Kidney epithelial cell (primary cell): ENCODE data around the gene TAPT1. TPM values are rescaled to one million over a fixed set of nuclear protein-coding genes. Genes with fewer than 3 reads are reported as not detected.

Experiments used
- DNase-seq: peaks from one replicate; pipeline ENCODE4 v3.0.0-alpha.2; 2010; ENCODE audit warnings: low read depth
- H3K27me3 ChIP-seq: 2 replicates; pipeline ENCODE4 v1.6.0; 2011; ENCODE audit warnings: low read length; ENCODE audit not compliant: control insufficient read depth, insufficient read depth
- H3K36me3 ChIP-seq: 2 replicates; pipeline ENCODE4 v1.5.1; 2011; ENCODE audit warnings: low read length; ENCODE audit not compliant: control insufficient read depth, insufficient read depth
- H3K4me3 ChIP-seq: 2 replicates; pipeline ENCODE4 v1.5.1; 2011; ENCODE audit warnings: low read depth, mild to moderate bottlenecking, control low read depth, low read length
- total RNA-seq: library from RNA; depleted of rRNA; stranded (reverse); fragments of >200 nt; gene quantifications from 2 replicates; pipeline ENCODE4 v1.2.3, GENCODE V29; 2015
- TF ChIP-seq, protein P1 (sequence below): IDR thresholded peaks from 2 replicates; pipeline ENCODE4 v1.5.1; 2011; ENCODE audit warnings: mild to moderate bottlenecking, moderate library complexity, low read length, control low read depth, inconsistent platforms; ENCODE audit not compliant: insufficient read depth, poor library complexity, severe bottlenecking

The TAPT1 gene
- total RNA-seq, 1 donor from 2014 or later: 18.8 TPM

DNA sequence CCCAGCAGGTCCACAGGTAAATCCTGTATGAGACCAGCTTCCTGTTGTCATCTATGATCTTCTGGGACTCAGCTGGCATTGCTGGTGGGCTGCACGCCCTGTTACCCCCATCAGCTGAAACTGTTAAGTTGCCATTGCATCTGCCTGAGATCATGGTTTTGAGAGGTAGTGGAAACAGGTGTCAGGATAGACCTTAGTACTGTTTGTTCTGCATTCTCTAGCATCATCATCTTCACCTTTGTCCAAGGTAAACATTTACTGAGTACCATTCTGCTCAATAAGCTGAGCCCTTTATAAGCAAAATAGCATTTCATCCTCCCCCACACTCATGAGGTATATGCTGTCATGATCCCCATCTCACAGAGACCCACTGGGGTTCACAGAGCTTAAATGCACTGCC lies 99.6 kb downstream of the TAPT1 start:
- no peak for DNase-seq
- TF ChIP-seq, protein P1, sequence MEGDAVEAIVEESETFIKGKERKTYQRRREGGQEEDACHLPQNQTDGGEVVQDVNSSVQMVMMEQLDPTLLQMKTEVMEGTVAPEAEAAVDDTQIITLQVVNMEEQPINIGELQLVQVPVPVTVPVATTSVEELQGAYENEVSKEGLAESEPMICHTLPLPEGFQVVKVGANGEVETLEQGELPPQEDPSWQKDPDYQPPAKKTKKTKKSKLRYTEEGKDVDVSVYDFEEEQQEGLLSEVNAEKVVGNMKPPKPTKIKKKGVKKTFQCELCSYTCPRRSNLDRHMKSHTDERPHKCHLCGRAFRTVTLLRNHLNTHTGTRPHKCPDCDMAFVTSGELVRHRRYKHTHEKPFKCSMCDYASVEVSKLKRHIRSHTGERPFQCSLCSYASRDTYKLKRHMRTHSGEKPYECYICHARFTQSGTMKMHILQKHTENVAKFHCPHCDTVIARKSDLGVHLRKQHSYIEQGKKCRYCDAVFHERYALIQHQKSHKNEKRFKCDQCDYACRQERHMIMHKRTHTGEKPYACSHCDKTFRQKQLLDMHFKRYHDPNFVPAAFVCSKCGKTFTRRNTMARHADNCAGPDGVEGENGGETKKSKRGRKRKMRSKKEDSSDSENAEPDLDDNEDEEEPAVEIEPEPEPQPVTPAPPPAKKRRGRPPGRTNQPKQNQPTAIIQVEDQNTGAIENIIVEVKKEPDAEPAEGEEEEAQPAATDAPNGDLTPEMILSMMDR: no peak
- Histone ChIP-seq H3K36me3 (no peaks in the 10 kb centered on the region), H3K27me3 (no peaks in the 10 kb centered on the region), H3K4me3 (no peak overlapping the region)

DNA sequence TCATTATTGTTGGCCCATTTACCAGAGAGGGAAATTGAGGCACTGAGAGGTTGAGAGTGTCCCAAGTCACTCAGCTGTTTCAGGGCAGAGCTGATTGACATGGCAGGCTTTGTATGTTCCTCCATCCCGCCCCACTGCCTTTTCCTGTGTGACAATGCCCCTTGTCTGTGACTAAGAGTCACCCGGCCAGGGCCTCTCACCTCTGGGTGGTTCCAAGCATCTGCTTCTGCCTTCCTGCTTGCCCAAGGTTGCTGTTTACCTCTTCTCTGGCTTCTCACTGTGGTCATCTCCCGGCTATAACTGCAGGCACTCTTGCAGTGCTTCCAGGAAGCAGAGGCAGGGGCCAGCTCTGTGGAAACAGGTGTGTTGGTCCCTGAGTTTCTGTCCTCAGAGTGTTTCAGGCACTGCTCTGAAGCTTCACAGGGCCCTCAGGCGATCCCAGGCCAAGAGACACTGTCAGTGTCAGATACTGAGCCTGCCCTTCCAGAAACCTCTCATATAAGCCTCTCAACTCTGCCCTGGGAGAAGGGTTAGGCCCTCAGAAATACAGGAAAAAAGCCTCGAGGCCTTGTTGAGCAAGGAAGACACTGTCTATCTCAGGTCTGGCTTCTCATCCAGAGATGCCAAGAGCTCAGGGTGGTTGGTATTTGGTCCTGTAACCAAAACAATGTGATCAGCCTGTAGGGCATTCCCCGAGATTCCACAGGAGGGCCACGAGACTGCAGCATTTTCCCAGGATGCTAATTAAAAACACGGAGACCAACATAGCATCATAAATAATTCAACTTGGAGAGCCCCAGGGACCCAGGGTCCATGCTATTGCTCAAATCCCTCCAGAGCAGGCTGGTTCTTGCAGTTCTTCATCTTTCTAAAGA lies 100.5 kb downstream of the TAPT1 start:
- H3K36me3 ChIP-seq: no peaks in the 10 kb centered on the region
- peak; percentile 10 for DNase-seq
- no peaks in the 10 kb centered on the region for H3K27me3 ChIP-seq
- no peak overlapping the region for H3K4me3 ChIP-seq
- TF ChIP-seq, protein P1: no peak

DNA sequence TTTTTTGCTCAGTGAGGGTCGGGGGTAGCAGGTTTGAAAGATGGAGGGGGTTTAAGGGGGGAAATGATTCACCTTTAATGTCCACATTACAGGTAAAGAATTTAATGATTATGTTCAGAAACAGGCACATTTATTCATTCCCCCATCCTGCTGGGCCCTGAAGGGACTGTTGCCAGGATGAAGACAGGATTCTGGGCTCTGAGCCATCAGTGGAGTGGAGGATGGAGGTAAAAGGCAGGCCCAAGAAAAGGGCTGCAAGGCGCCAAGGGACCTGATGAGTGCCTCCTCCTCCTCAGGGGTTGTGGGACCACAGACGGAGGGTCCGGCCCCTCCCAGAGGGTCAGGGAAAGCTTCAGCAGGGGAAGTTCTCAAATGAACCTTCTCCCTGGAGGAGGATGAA lies 102.0 kb downstream of the TAPT1 start:
- Histone ChIP-seq H3K4me3 (no peak overlapping the region), H3K36me3 (no peaks in the 10 kb centered on the region), H3K27me3 (no peaks in the 10 kb centered on the region)
- TF ChIP-seq, protein P1: no peak
- DNase-seq: no peak

DNA sequence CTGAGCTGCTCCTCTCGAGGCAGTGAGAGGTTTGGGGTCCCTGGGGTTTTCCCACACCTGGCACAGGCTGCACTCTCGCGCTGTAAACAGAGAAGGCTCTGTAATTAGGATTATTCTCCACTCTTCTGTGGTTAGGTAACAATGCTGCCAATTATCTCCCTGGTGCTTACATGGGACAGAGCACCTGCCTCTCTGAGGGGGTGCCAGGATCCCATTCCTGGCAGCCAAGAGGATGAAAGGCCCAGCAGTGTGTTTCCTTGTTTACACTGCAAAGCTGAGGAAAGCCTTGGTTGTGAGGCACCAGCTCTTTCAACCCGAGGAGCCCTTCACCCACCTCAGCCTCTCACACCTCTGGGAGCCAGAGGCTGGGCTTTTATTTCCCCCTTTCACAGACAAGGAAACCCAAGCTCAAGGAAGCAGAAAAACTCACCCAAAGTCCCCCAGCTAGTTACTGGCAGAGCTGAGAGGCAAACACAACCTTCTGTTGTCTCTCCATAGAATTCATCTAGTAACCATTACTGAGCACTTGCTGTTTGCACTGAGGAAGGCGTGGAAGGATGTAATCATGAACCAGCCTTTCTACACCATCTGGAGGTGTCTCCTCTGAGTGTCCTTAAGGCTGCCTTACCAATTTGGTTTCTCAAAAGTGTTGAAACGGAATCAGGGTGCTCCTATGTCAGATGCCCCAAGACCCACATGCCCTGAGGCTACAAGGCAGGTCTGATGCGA lies 102.8 kb downstream of the TAPT1 start:
- TF ChIP-seq, protein P1: no peak
- DNase-seq: no peak
- Histone ChIP-seq H3K27me3 (no peaks in the 10 kb centered on the region), H3K4me3 (no peak overlapping the region), H3K36me3 (no peaks in the 10 kb centered on the region)

DNA sequence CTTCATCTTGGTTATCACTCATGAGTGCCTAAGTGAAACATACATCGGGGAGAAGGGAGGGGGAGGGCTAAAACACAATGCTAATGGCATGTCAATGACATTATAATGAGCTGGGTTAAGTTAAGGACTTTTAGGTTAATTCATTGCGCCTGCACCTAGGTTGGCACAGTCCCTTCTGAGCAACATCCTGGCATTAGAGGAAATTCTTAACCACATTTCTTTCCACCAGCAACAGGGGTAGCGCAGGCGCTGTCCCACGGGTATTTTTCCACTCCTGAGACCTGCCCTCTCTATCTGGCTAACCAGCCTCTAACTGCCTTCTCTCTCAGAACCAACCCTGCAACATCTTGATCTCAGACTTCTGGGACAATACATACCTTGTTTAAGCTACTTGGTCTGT lies 103.5 kb downstream of the TAPT1 start:
- Histone ChIP-seq H3K36me3 (no peaks in the 10 kb centered on the region), H3K27me3 (no peaks in the 10 kb centered on the region), H3K4me3 (no peak overlapping the region)
- DNase-seq: no peak
- TF ChIP-seq, protein P1: no peak
